Activated CD4-positive, alpha-beta T cell treated with anti-CD3 and anti-CD28 coated beads, Interleukin-2, amount 10 ng/mL, durations not matched to agents 24 days and 14 days (primary cell): ENCODE results near the gene HIGD2A. TPM values are rescaled to one million over a fixed set of nuclear protein-coding genes. Genes with fewer than 3 reads are reported as not detected.

Experiments used
- DNase-seq: peaks from one replicate; pipeline ENCODE4 v3.0.0; 2022
- H3K27ac Mint-ChIP-seq: one replicate; pipeline ENCODE4 v1.8.0; 2022; ENCODE audit warnings: mild to moderate bottlenecking, mixed read lengths
- H3K27me3 Mint-ChIP-seq: one replicate; pipeline ENCODE4 v1.8.0; 2022; ENCODE audit warnings: mixed read lengths
- H3K36me3 Mint-ChIP-seq: one replicate; pipeline ENCODE4 v1.8.0; 2022; ENCODE audit warnings: low read depth, mild to moderate bottlenecking, mixed read lengths
- H3K4me1 Mint-ChIP-seq: one replicate; pipeline ENCODE4 v1.8.0; 2021; ENCODE audit warnings: mixed read lengths
- H3K4me3 Mint-ChIP-seq: one replicate; pipeline ENCODE4 v1.8.0; 2022; ENCODE audit warnings: mild to moderate bottlenecking, moderate library complexity, mixed read lengths
- H3K9me3 Mint-ChIP-seq: one replicate; pipeline ENCODE4 v1.8.0; 2021; ENCODE audit warnings: mixed read lengths
- intact Hi-C: fragments of 100-400 bp; cut with micrococcal nuclease; formaldehyde crosslinking; loops from one replicate; pipeline ENCODE4 v1.15.1; 2023
- total RNA-seq: library from RNA; stranded (reverse); gene quantifications from 2 replicates; pipeline ENCODE4 v1.2.3, GENCODE V29; 2022

HIGD2A gene
- total RNA-seq, 1 donor from 2014 or later = 96.4 TPM

GRCh38 chr5:176410486-176411180 lies 22.1 kb downstream of the HIGD2A start:
- no peaks in the 10 kb centered on the region for H3K27me3 Mint-ChIP-seq
- H3K4me3 Mint-ChIP-seq = no peak overlapping the region
- H3K27ac Mint-ChIP-seq = no peak overlapping the region
- H3K36me3 Mint-ChIP-seq = peaks cover 16% of the 10 kb centered on the region
- intact Hi-C loops = no loop called here
- peaks cover 27% of the 10 kb centered on the region for H3K4me1 Mint-ChIP-seq
- no peaks in the 10 kb centered on the region for H3K9me3 Mint-ChIP-seq
- DNase-seq = no peak

GRCh38 chr5:176412517-176413254 lies 24.1 kb downstream of the HIGD2A start:
- Mint-ChIP-seq H3K4me3 (no peak overlapping the region), H3K9me3 (no peaks in the 10 kb centered on the region), H3K27me3 (no peaks in the 10 kb centered on the region), H3K4me1 (peaks cover 32% of the 10 kb centered on the region), H3K36me3 (peaks cover 12% of the 10 kb centered on the region), H3K27ac (no peak overlapping the region)
- peak; percentile 54 for DNase-seq
- intact Hi-C loops = no loop called here

GRCh38 chr5:176413255-176413565 lies 24.7 kb downstream of the HIGD2A start:
- Mint-ChIP-seq H3K27ac (no peak overlapping the region), H3K9me3 (no peaks in the 10 kb centered on the region), H3K4me1 (peaks cover 32% of the 10 kb centered on the region), H3K36me3 (peaks cover 9% of the 10 kb centered on the region), H3K27me3 (no peaks in the 10 kb centered on the region), H3K4me3 (no peak overlapping the region)
- DNase-seq = no peak
- intact Hi-C loops = no loop called here

- intact Hi-C loops = no loop called here
- H3K36me3 Mint-ChIP-seq = peaks cover 9% of the 10 kb centered on the region
- no peak overlapping the region for H3K27ac Mint-ChIP-seq
- no peaks in the 10 kb centered on the region for H3K27me3 Mint-ChIP-seq
- no peaks in the 10 kb centered on the region for H3K9me3 Mint-ChIP-seq
- peaks cover 32% of the 10 kb centered on the region for H3K4me1 Mint-ChIP-seq
- no peak for DNase-seq
- no peak overlapping the region for H3K4me3 Mint-ChIP-seq
These were observed 25.2 kb downstream of the HIGD2A start for GRCh38 chr5:176413709-176414191.

- Mint-ChIP-seq H3K27ac (peak overlapping the region; percentile 28), H3K27me3 (no peaks in the 10 kb centered on the region), H3K36me3 (peaks cover 8% of the 10 kb centered on the region), H3K9me3 (no peaks in the 10 kb centered on the region), H3K4me1 (peaks cover 32% of the 10 kb centered on the region), H3K4me3 (peak overlapping the region; percentile 86)
- no peak for DNase-seq
- intact Hi-C loops = loop anchor here (5.0 kb wide), 1 partner anchor 203 kb away; no protein-coding TSS in a partner anchor
These were observed 26.2 kb downstream of the HIGD2A start for GRCh38 chr5:176414704-176415103.

GRCh38 chr5:176415240-176415951 lies 26.8 kb downstream of the HIGD2A start:
- intact Hi-C loops = loop anchor here (5.0 kb wide), 1 partner anchor 202 kb away; no protein-coding TSS in a partner anchor
- Mint-ChIP-seq H3K9me3 (no peaks in the 10 kb centered on the region), H3K36me3 (peaks cover 3% of the 10 kb centered on the region)

GRCh38 chr5:176415952-176416924 lies 27.7 kb downstream of the HIGD2A start, which contains the start of gene CLTB:
TSS of gene CLTB (minus strand) at chr5:176416539. CDS start at chr5:176416363, 176 bp downstream.
- Mint-ChIP-seq H3K9me3 (no peaks in the 10 kb centered on the region), H3K27ac (peak within 1 kb of the TSS; percentile 78), H3K27me3 (peaks cover 8% of the 10 kb centered on the region), H3K4me1 (peaks cover 30% of the 10 kb centered on the region), H3K4me3 (peak within 1 kb of the TSS; percentile 86), H3K36me3 (no peaks in the 10 kb centered on the region)
- intact Hi-C loops = loop anchor here (1.0 to 5.0 kb wide), 5 partner anchors 27 to 201 kb away; partner anchors contain the start of genes FAF2 and RNF44
- DNase-seq = peak; percentile 94

More at GRCh38 chr5:176415240-176415951, 26.8 kb downstream of the HIGD2A start:
- Mint-ChIP-seq H3K27me3 (peaks cover 3% of the 10 kb centered on the region), H3K4me3 (peak overlapping the region; percentile 86), H3K4me1 (peaks cover 32% of the 10 kb centered on the region), H3K27ac (peak overlapping the region; percentile 78)
- DNase-seq = no peak

- Mint-ChIP-seq H3K27me3 (peaks cover 12% of the 10 kb centered on the region), H3K36me3 (no peaks in the 10 kb centered on the region), H3K9me3 (no peaks in the 10 kb centered on the region), H3K27ac (peak overlapping the region; percentile 6), H3K4me1 (peaks cover 27% of the 10 kb centered on the region), H3K4me3 (peak overlapping the region; percentile 57)
- intact Hi-C loops = loop anchor here (1.0 to 5.0 kb wide), 5 partner anchors 28 to 200 kb away; partner anchors contain the start of genes FAF2 and RNF44
- DNase-seq = no peak
These were observed 28.4 kb downstream of the HIGD2A start for GRCh38 chr5:176416965-176417364.

- no peak for DNase-seq
- Mint-ChIP-seq H3K36me3 (no peaks in the 10 kb centered on the region), H3K27ac (no peak overlapping the region), H3K9me3 (no peaks in the 10 kb centered on the region), H3K4me1 (peaks cover 22% of the 10 kb centered on the region), H3K4me3 (no peak overlapping the region), H3K27me3 (peaks cover 22% of the 10 kb centered on the region)
- intact Hi-C loops = loop anchor here (5.0 kb wide), 1 partner anchor 199 kb away; no protein-coding TSS in a partner anchor
These were observed 29.7 kb downstream of the HIGD2A start for GRCh38 chr5:176418251-176418650.

GRCh38 chr5:176420086-176420485 lies 31.5 kb downstream of the HIGD2A start:
- intact Hi-C loops = no loop called here

GRCh38 chr5:176420972-176421544 lies 32.5 kb downstream of the HIGD2A start:
- DNase-seq = no peak
- Mint-ChIP-seq H3K27me3 (peaks cover 24% of the 10 kb centered on the region), H3K36me3 (no peaks in the 10 kb centered on the region), H3K4me3 (no peak overlapping the region), H3K9me3 (peaks cover 2% of the 10 kb centered on the region), H3K4me1 (peaks cover 5% of the 10 kb centered on the region), H3K27ac (no peak overlapping the region)
- intact Hi-C loops = no loop called here

More at GRCh38 chr5:176420086-176420485, 31.5 kb downstream of the HIGD2A start:
- no peak for DNase-seq
- H3K9me3 Mint-ChIP-seq = no peaks in the 10 kb centered on the region
- H3K27me3 Mint-ChIP-seq = peaks cover 24% of the 10 kb centered on the region
- H3K4me1 Mint-ChIP-seq = peaks cover 9% of the 10 kb centered on the region
- H3K27ac Mint-ChIP-seq = no peak overlapping the region
- no peak overlapping the region for H3K4me3 Mint-ChIP-seq
- H3K36me3 Mint-ChIP-seq = no peaks in the 10 kb centered on the region

GRCh38 chr5:176424181-176424580 lies 35.6 kb downstream of the HIGD2A start:
- Mint-ChIP-seq H3K36me3 (no peaks in the 10 kb centered on the region), H3K9me3 (peaks cover 2% of the 10 kb centered on the region), H3K27me3 (peaks cover 27% of the 10 kb centered on the region), H3K27ac (no peak overlapping the region), H3K4me3 (no peak overlapping the region), H3K4me1 (no peaks in the 10 kb centered on the region)
- no peak for DNase-seq
- intact Hi-C loops = no loop called here
